ENCODE measurements around the gene PCSK7. TPM values are rescaled to one million over a fixed set of nuclear protein-coding genes. Genes with fewer than 3 reads are reported as not detected.

The PCSK7 gene
- total and polyA plus RNA-seq, 2 experiments from 2014 or later, result 25.9 to 33.0 TPM

DNA sequence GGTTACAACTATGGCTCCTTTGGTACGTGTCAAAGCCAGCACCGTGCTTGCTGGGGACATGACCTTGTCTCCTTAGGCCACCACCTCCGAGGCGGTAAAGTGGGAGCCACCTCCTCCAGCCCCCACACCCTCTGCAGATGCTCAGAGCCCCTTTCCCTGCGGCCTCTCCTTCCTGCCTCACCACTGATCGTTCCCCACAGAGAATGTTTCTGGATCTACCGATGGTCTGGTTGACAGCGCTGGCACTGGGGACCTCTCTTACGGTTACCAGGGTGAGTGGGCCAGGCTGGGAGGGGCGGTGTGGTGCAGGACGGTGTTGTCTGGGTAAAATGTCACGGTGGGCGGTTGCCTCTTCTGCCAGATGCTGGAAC is 44.5 kb downstream of the PCSK7 start:
- no peaks in the 10 kb centered on the region for H3K9me3 ChIP-seq (ENCODE audit: low read depth)

DNA sequence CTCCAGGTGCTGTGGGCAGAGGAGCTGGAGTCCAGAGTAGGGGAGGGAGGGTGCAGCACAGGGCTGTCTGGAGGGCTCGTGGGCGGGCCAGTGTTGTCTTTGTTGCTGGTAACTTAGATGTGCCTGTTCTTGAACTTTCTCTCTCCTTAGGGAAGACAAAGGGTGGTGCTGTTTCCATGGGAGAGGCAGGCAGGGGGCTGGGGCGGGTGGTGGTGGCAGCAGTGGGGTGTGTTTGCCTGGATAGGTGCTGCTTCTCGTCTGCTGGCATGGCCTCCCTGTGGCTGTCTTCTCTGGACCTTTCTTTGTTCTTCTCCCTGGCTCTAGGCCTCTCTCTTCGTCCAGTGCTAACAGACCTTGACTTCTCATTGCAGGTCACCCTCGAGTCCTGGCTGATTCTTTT is 44.9 kb downstream of the PCSK7 start:
- Histone ChIP-seq H3K79me2 (no peaks in the 10 kb centered on the region), H3K36me3 (replicated peaks; ENCODE audit: insufficient read depth, low read depth) (no peaks in the 10 kb centered on the region), H3K9me3 (ENCODE audit: low read depth) (no peaks in the 10 kb centered on the region), H3K4me1 (ENCODE audit: insufficient read depth) (no peaks in the 10 kb centered on the region), H3K4me2 (no peak overlapping the region), H3K27me3 (no peaks in the 10 kb centered on the region), H3K4me3 (no peak overlapping the region), H4K20me1 (ENCODE audit: insufficient read depth, poor library complexity, severe bottlenecking) (no peaks in the 10 kb centered on the region), H2AFZ (no peak overlapping the region), H3K9me2 (replicated peaks; ENCODE audit: insufficient read depth) (no peaks in the 10 kb centered on the region), H3K27ac (no peak overlapping the region)
- 72% methylated on average over 5 of the region's 6 CpGs for WGBS (ENCODE audit: low lambda C conversion rate, missing lambda C conversion rate)
- no peak for DNase-seq (ENCODE audit: low spot score)
- TF ChIP-seq EZH2phosphoT487 (IDR thresholded peaks at IDR 0.05; ENCODE audit: low read depth, severe bottlenecking, unreplicated experiment), result no peak
- TF ChIP-seq EZH2 (IDR thresholded peaks at IDR 0.05; ENCODE audit: borderline replicate concordance), result no peak
- TF ChIP-seq CTCF (IDR thresholded peaks at IDR 0.05; ENCODE audit: poor library complexity), result no peak

More for the DNA sequence above, 44.5 kb downstream of the PCSK7 start:
- Histone ChIP-seq H3K79me2 (no peaks in the 10 kb centered on the region), H4K20me1 (ENCODE audit: insufficient read depth, poor library complexity, severe bottlenecking) (no peaks in the 10 kb centered on the region), H3K36me3 (replicated peaks; ENCODE audit: insufficient read depth, low read depth) (no peaks in the 10 kb centered on the region), H3K9me2 (replicated peaks; ENCODE audit: insufficient read depth) (no peaks in the 10 kb centered on the region), H3K27ac (no peak overlapping the region), H3K27me3 (no peaks in the 10 kb centered on the region), H3K4me2 (no peak overlapping the region), H3K4me3 (no peak overlapping the region), H3K4me1 (ENCODE audit: insufficient read depth) (no peaks in the 10 kb centered on the region), H2AFZ (no peak overlapping the region)
- TF ChIP-seq CTCF (IDR thresholded peaks at IDR 0.05; ENCODE audit: poor library complexity) (no peak), EZH2 (IDR thresholded peaks at IDR 0.05; ENCODE audit: borderline replicate concordance) (no peak), EZH2phosphoT487 (IDR thresholded peaks at IDR 0.05; ENCODE audit: low read depth, severe bottlenecking, unreplicated experiment) (no peak)
- 93% methylated on average over 13 of the region's 13 CpGs for WGBS (ENCODE audit: low lambda C conversion rate, missing lambda C conversion rate)
- DNase-seq (ENCODE audit: low spot score), result no peak

- DNase-seq (ENCODE audit: low spot score), result no peak
- WGBS (ENCODE audit: low lambda C conversion rate, missing lambda C conversion rate), result 100% methylated on average over 4 of the region's 4 CpGs
- H3K9me3 ChIP-seq (ENCODE audit: low read depth), result no peaks in the 10 kb centered on the region
- H3K4me2 ChIP-seq, result no peak overlapping the region
- no peaks in the 10 kb centered on the region for H3K9me2 ChIP-seq (replicated peaks; ENCODE audit: insufficient read depth)
- H3K36me3 ChIP-seq (replicated peaks; ENCODE audit: insufficient read depth, low read depth), result no peaks in the 10 kb centered on the region
- H4K20me1 ChIP-seq (ENCODE audit: insufficient read depth, poor library complexity, severe bottlenecking), result no peaks in the 10 kb centered on the region
- no peaks in the 10 kb centered on the region for H3K27me3 ChIP-seq
- no peak overlapping the region for H3K27ac ChIP-seq
- TF ChIP-seq EZH2phosphoT487 (IDR thresholded peaks at IDR 0.05; ENCODE audit: low read depth, severe bottlenecking, unreplicated experiment) (no peak), EZH2 (IDR thresholded peaks at IDR 0.05; ENCODE audit: borderline replicate concordance) (no peak), CTCF (IDR thresholded peaks at IDR 0.05; ENCODE audit: poor library complexity) (no peak)
- H2AFZ ChIP-seq, result no peak overlapping the region
- no peak overlapping the region for H3K4me3 ChIP-seq
- H3K79me2 ChIP-seq, result no peaks in the 10 kb centered on the region
- no peaks in the 10 kb centered on the region for H3K4me1 ChIP-seq (ENCODE audit: insufficient read depth)
These were observed 45.5 kb downstream of the PCSK7 start for GRCh38 chr11:117186431-117186761.

Data from hepatocyte (in vitro differentiated cells).